SK-N-SH (cell line): ENCODE results near the gene FPR2. TPM values are rescaled to one million over a fixed set of nuclear protein-coding genes. Genes with fewer than 3 reads are reported as not detected.

Experiments used
- CTCF ChIA-PET: fragments of 300-600, 350-600 bp; formaldehyde crosslinking; extraction: SDS; loops from one replicate; lab custom pipeline; 2021; lab: Yijun Ruan, JAX
- POLR2A ChIA-PET: fragments of 350-600 bp; sonication (Branson Sonifier 250); formaldehyde crosslinking; extraction: SDS; loops from one replicate; lab custom pipeline; 2020; ENCODE audit warnings: antibody characterized with exemption, inconsistent platforms; lab: Yijun Ruan, JAX
- DNase-seq: peaks from one replicate; pipeline ENCODE4 v3.0.0; 2012
- H2AFZ ChIP-seq: fragments of 200-600 bp; sonication (generic); 2 replicates; pipeline ENCODE4 v1.8.1; 2016; ENCODE audit warnings: antibody characterized with exemption, mild to moderate bottlenecking, low read depth
- H3F3A ChIP-seq: fragments of 200-600 bp; sonication (generic); replicated peaks from 2 replicates; pipeline ENCODE3; 2016; ENCODE audit warnings: antibody characterized with exemption, mild to moderate bottlenecking; ENCODE audit not compliant: insufficient read depth
- H3K27ac ChIP-seq, 2 experiments: fragments of 200-500 bp in 1 of 2; fragments of 200-600 bp in 1 of 2; sonication (Bioruptor generic) in 1 of 2; sonication (generic), shearing (Covaris generic) in 1 of 2; 2 replicates each; pipeline versions ENCODE4 v1.5.1 to v1.6.1; 2014 to 2016; ENCODE audit warnings: low read depth in 2 of 2, inconsistent platforms in 1 of 2, low read length in 1 of 2, mild to moderate bottlenecking in 1 of 2, mixed read lengths in 1 of 2
- H3K27me3 ChIP-seq: fragments of 200-600 bp; sonication (generic), shearing (Covaris generic); 2 replicates; pipeline ENCODE4 v1.6.1; 2016; ENCODE audit warnings: mixed run types; ENCODE audit not compliant: insufficient read depth
- H3K36me3 ChIP-seq, 2 experiments: fragments of 200-500 bp in 1 of 2; fragments of 200-600 bp in 1 of 2; sonication (Bioruptor generic) in 1 of 2; sonication (generic) in 1 of 2; replicated peaks in 1 of 2; 2 replicates each; pipeline versions ENCODE3 to v1.5.1; 2014 to 2016; ENCODE audit warnings: low read length in 1 of 2, mild to moderate bottlenecking in 1 of 2; ENCODE audit not compliant: insufficient read depth in 2 of 2, control insufficient read depth in 1 of 2
- H3K4me1 ChIP-seq, 2 experiments: fragments of 200-500 bp in 1 of 2; fragments of 200-600 bp in 1 of 2; sonication (Bioruptor generic) in 1 of 2; sonication (generic), shearing (Covaris generic) in 1 of 2; 2 replicates each; pipeline versions ENCODE4 v1.5.1 to v1.6.1; 2014 to 2016; ENCODE audit warnings: low read depth in 1 of 2, low read length in 1 of 2, mixed run types in 1 of 2; ENCODE audit not compliant: insufficient read depth in 2 of 2, control insufficient read depth in 1 of 2
- H3K4me2 ChIP-seq: fragments of 200-600 bp; sonication (generic), shearing (Covaris generic); 2 replicates; pipeline ENCODE4 v1.6.1; 2017; ENCODE audit warnings: mixed run types
- H3K4me3 ChIP-seq, 2 experiments: fragments of 200-500 bp in 1 of 2; fragments of 200-600 bp in 1 of 2; sonication (Bioruptor generic) in 1 of 2; sonication (generic), shearing (Covaris generic) in 1 of 2; 2 replicates each; pipeline versions ENCODE4 v1.5.1 to v1.8.1; 2014 to 2016; ENCODE audit warnings: low read depth in 2 of 2, inconsistent platforms in 1 of 2, low read length in 1 of 2, mild to moderate bottlenecking in 1 of 2, mixed read lengths in 1 of 2, moderate library complexity in 1 of 2
- H3K79me2 ChIP-seq: fragments of 200-600 bp; sonication (generic); 2 replicates; pipeline ENCODE4 v1.8.1; 2017; ENCODE audit warnings: mild to moderate bottlenecking; ENCODE audit not compliant: insufficient read depth
- H3K9ac ChIP-seq: fragments of 200-600 bp; sonication (generic); 2 replicates; pipeline ENCODE4 v1.6.1; 2017; ENCODE audit warnings: mixed run types
- H3K9me2 ChIP-seq: fragments of 200-600 bp; sonication (generic); 2 replicates; pipeline ENCODE4 v1.6.1; 2017; ENCODE audit warnings: mixed run types
- H3K9me3 ChIP-seq: fragments of 200-600 bp; sonication (generic); 2 replicates; pipeline ENCODE4 v1.6.1; 2017; ENCODE audit warnings: mixed run types, mild to moderate bottlenecking, moderate library complexity
- H4K20me1 ChIP-seq: fragments of 200-600 bp; sonication (generic); 2 replicates; pipeline ENCODE4 v1.6.1; 2017; ENCODE audit warnings: mild to moderate bottlenecking, mixed run types; ENCODE audit not compliant: insufficient read depth
- CHD2 ChIP-seq: fragments of 150-350 bp; IDR thresholded peaks from 2 replicates; pipeline ENCODE4 v1.6.1; 2018; ENCODE audit warnings: low read length; ENCODE audit not compliant: partially characterized antibody
- CTCF ChIP-seq: fragments of 200-600 bp; sonication (generic); IDR thresholded peaks from 2 replicates; pipeline ENCODE4 v1.6.1; 2017; ENCODE audit warnings: antibody characterized with exemption, mild to moderate bottlenecking, moderate library complexity
- ELF1 ChIP-seq: IDR thresholded peaks from 2 replicates; pipeline ENCODE4 v1.4.0; 2012
- EP300 ChIP-seq, 2 experiments: IDR thresholded peaks; 2 replicates each; pipeline versions ENCODE4 v1.4.0 to v1.6.1; 2012; ENCODE audit warnings: borderline replicate concordance in 1 of 2, low read depth in 1 of 2, low read length in 1 of 2
- FOSL2 ChIP-seq: IDR thresholded peaks from 2 replicates; pipeline ENCODE4 v1.4.0; 2012; ENCODE audit warnings: low read depth, mild to moderate bottlenecking, moderate library complexity, borderline replicate concordance
- FOXM1 ChIP-seq: IDR thresholded peaks from 2 replicates; pipeline ENCODE4 v1.4.0; 2012; ENCODE audit warnings: low read depth, mild to moderate bottlenecking
- GABPA ChIP-seq: IDR thresholded peaks from 2 replicates; pipeline ENCODE4 v1.4.0; 2012; ENCODE audit warnings: low read depth, mild to moderate bottlenecking
- IRF3 ChIP-seq: fragments of 150-350 bp; IDR thresholded peaks from 2 replicates; pipeline ENCODE4 v1.6.1; 2016; ENCODE audit warnings: mild to moderate bottlenecking, low read depth, low read length
- JUND ChIP-seq: IDR thresholded peaks from 2 replicates; pipeline ENCODE4 v1.4.0; 2012
- MAX ChIP-seq: IDR thresholded peaks from 2 replicates; pipeline ENCODE4 v1.4.0; 2012; ENCODE audit warnings: low read depth
- MEF2A ChIP-seq: IDR thresholded peaks from 2 replicates; pipeline ENCODE4 v1.4.0; 2012; ENCODE audit warnings: low read depth, borderline replicate concordance
- NRF1 ChIP-seq: IDR thresholded peaks from 2 replicates; pipeline ENCODE4 v1.6.1; 2012; ENCODE audit warnings: low read depth, mild to moderate bottlenecking, low read length
- PBX3 ChIP-seq: IDR thresholded peaks from 2 replicates; pipeline ENCODE4; 2012
- POLR2AphosphoS5 ChIP-seq: IDR thresholded peaks from 2 replicates; pipeline ENCODE4 v1.6.1; 2012; ENCODE audit warnings: low read depth, low read length
- RAD21 ChIP-seq: IDR thresholded peaks from 2 replicates; pipeline ENCODE4 v1.6.1; 2012; ENCODE audit warnings: mild to moderate bottlenecking, low read length
- RCOR1 ChIP-seq: fragments of 150-350 bp; IDR thresholded peaks from 2 replicates; pipeline ENCODE4 v1.6.1; 2017; ENCODE audit warnings: antibody characterized with exemption, low read length
- RFX5 ChIP-seq: IDR thresholded peaks from 2 replicates; pipeline ENCODE4 v1.6.1; 2012; ENCODE audit warnings: mild to moderate bottlenecking, improper control_type of control experiment, low read length
- RXRA ChIP-seq: IDR thresholded peaks from 2 replicates; pipeline ENCODE4 v1.4.0; 2012; ENCODE audit warnings: low read depth, mild to moderate bottlenecking, borderline replicate concordance
- SMC3 ChIP-seq: IDR thresholded peaks from 2 replicates; pipeline ENCODE4 v1.6.1; 2012; ENCODE audit warnings: low read depth, low read length, improper control_type of control experiment
- TAF1 ChIP-seq: IDR thresholded peaks from 2 replicates; pipeline ENCODE4 v1.6.1; 2012; ENCODE audit warnings: low read depth, mild to moderate bottlenecking, low read length, moderate library complexity, borderline replicate concordance
- USF1 ChIP-seq: IDR thresholded peaks from 2 replicates; pipeline ENCODE4 v1.4.0; 2012; ENCODE audit warnings: low read depth, borderline replicate concordance
- YY1 ChIP-seq: IDR thresholded peaks from 2 replicates; pipeline ENCODE4 v1.4.0; 2012; ENCODE audit warnings: low read depth, mild to moderate bottlenecking
- ZBTB33 ChIP-seq: IDR thresholded peaks from 2 replicates; pipeline ENCODE4 v1.4.0; 2012; ENCODE audit warnings: low read depth, borderline replicate concordance
- WGBS: methylation state at CpG from one replicate; pipeline ENCODE4 v1.1.6; 2017; ENCODE audit warnings: low lambda C conversion rate; 5-methylcytosine and 5-hydroxymethylcytosine counted together
- polyA plus RNA-seq, 3 experiments: library from polyadenylated mRNA; depleted of rRNA; stranded (reverse); fragments of >200 nt; gene quantifications; 2 replicates each; pipeline ENCODE4 v1.2.3, GENCODE V29; 2012

FPR2 gene
- polyA plus RNA-seq, 1 of the 3 experiments (the other 2 are of a cell fraction): not detected

GRCh38 chr19:51714848-51715247, 46.1 kb upstream of the FPR2 start (continued):
- TF ChIP-seq ELF1 (no peak), SMC3 (no peak), RAD21 (no peak), RCOR1 (no peak), USF1 (no peak), FOXM1 (no peak)

- Histone ChIP-seq H3K4me2 (no peak overlapping the region), H3F3A (peaks cover 4% of the 10 kb centered on the region), H3K79me2 (no peaks in the 10 kb centered on the region), H3K27ac (no peak overlapping the region), H3K9ac (no peak overlapping the region), H3K27me3 (peaks cover 43% of the 10 kb centered on the region), H3K4me1 (no peaks in the 10 kb centered on the region), H3K9me3 (no peaks in the 10 kb centered on the region), H3K4me3 (no peak overlapping the region), H3K36me3 (no peaks in the 10 kb centered on the region), H4K20me1 (no peaks in the 10 kb centered on the region), H3K9me2 (no peaks in the 10 kb centered on the region), H2AFZ (no peak overlapping the region)
- CTCF ChIA-PET: no interaction called here
- TF ChIP-seq POLR2AphosphoS5 (no peak), MEF2A (no peak), CHD2 (no peak), PBX3 (no peak), TAF1 (no peak), RFX5 (no peak), MAX (no peak), YY1 (no peak), IRF3 (no peak), SMC3 (no peak), RAD21 (no peak), JUND (no peak), EP300 (IDR thresholded peaks at IDR 0.05; ENCODE audit: borderline replicate concordance in 1 of 2, low read depth in 1 of 2, low read length in 1 of 2) (no peak), NRF1 (no peak), CTCF (no peak), RXRA (no peak), ZBTB33 (no peak), GABPA (no peak), FOSL2 (no peak)
- 10% methylated on average over 3 of the region's 3 CpGs for WGBS
- POLR2A ChIA-PET: no interaction called here
- DNase-seq: no peak
These were observed 45.1 kb upstream of the FPR2 start for GRCh38 chr19:51715850-51716249.
